ENCODE measurements around the gene MAL. TPM values are rescaled to one million over a fixed set of nuclear protein-coding genes. Genes with fewer than 3 reads are reported as not detected.

MAL gene
- polyA plus RNA-seq, 1 donor from 2014 or later, result not detected

DNA sequence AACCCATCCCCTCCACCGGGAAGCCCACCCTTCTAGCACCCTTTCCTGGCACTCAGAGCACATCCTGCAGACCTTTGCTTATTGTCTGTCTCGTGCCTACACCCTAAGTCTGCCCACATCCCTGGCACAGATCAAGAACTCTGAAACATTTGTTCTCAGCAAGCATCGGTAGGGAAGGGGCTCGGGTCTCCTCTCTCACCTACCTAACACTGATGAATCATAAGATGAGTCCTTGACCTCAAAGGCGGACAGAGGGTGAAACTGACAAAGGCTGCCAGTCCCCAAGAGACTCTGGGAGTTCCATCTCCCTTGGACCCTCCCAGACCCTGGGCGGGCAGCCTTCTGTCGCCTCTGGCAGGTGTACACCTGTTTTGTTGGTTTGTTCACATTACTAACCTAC, 9.3 kb downstream of the MAL start:
- Histone ChIP-seq H3K36me3 (ENCODE audit: insufficient read depth, low read length) (no peaks in the 10 kb centered on the region), H3K27ac (ENCODE audit: low read length) (no peak overlapping the region), H3K4me2 (ENCODE audit: low read length) (no peak overlapping the region), H4K20me1 (ENCODE audit: insufficient read depth) (no peaks in the 10 kb centered on the region), H3K79me2 (replicated peaks; ENCODE audit: insufficient read depth, low read length) (no peaks in the 10 kb centered on the region), H3K4me3 (ENCODE audit: low read length) (no peak overlapping the region), H3F3A (ENCODE audit: insufficient read depth, low read length, poor library complexity, severe bottlenecking) (no peaks in the 10 kb centered on the region), H3K9me2 (ENCODE audit: insufficient read depth, low read length) (no peaks in the 10 kb centered on the region), H2AFZ (ENCODE audit: low read depth, low read length) (no peak overlapping the region), H3K27me3 (ENCODE audit: insufficient read depth, low read depth, low read length) (no peaks in the 10 kb centered on the region), H3K9me3 (ENCODE audit: low read length) (peaks cover 12% of the 10 kb centered on the region), H3K9ac (ENCODE audit: low read length) (no peak overlapping the region)
- TF ChIP-seq EZH2 (IDR thresholded peaks at IDR 0.05; ENCODE audit: borderline replicate concordance, insufficient read depth, low read length, poor library complexity, severe bottlenecking) (no peak), POLR2AphosphoS5 (IDR thresholded peaks at IDR 0.05) (no peak), SMC3 (conservative IDR thresholded peaks at IDR 0.05; ENCODE audit: poor library complexity) (no peak), EP300 (conservative IDR thresholded peaks at IDR 0.05; ENCODE audit: poor library complexity, severe bottlenecking) (no peak), MXI1 (conservative IDR thresholded peaks at IDR 0.05; ENCODE audit: poor library complexity, severe bottlenecking) (no peak), TAF1 (IDR thresholded peaks at IDR 0.05; ENCODE audit: low read depth) (no peak), RAD21 (conservative IDR thresholded peaks at IDR 0.05) (no peak)
- TF ChIP-seq, protein P1, sequence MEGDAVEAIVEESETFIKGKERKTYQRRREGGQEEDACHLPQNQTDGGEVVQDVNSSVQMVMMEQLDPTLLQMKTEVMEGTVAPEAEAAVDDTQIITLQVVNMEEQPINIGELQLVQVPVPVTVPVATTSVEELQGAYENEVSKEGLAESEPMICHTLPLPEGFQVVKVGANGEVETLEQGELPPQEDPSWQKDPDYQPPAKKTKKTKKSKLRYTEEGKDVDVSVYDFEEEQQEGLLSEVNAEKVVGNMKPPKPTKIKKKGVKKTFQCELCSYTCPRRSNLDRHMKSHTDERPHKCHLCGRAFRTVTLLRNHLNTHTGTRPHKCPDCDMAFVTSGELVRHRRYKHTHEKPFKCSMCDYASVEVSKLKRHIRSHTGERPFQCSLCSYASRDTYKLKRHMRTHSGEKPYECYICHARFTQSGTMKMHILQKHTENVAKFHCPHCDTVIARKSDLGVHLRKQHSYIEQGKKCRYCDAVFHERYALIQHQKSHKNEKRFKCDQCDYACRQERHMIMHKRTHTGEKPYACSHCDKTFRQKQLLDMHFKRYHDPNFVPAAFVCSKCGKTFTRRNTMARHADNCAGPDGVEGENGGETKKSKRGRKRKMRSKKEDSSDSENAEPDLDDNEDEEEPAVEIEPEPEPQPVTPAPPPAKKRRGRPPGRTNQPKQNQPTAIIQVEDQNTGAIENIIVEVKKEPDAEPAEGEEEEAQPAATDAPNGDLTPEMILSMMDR (IDR thresholded peaks at IDR 0.05; ENCODE audit: poor library complexity, severe bottlenecking), result no peak
- TF ChIP-seq, protein P2, sequence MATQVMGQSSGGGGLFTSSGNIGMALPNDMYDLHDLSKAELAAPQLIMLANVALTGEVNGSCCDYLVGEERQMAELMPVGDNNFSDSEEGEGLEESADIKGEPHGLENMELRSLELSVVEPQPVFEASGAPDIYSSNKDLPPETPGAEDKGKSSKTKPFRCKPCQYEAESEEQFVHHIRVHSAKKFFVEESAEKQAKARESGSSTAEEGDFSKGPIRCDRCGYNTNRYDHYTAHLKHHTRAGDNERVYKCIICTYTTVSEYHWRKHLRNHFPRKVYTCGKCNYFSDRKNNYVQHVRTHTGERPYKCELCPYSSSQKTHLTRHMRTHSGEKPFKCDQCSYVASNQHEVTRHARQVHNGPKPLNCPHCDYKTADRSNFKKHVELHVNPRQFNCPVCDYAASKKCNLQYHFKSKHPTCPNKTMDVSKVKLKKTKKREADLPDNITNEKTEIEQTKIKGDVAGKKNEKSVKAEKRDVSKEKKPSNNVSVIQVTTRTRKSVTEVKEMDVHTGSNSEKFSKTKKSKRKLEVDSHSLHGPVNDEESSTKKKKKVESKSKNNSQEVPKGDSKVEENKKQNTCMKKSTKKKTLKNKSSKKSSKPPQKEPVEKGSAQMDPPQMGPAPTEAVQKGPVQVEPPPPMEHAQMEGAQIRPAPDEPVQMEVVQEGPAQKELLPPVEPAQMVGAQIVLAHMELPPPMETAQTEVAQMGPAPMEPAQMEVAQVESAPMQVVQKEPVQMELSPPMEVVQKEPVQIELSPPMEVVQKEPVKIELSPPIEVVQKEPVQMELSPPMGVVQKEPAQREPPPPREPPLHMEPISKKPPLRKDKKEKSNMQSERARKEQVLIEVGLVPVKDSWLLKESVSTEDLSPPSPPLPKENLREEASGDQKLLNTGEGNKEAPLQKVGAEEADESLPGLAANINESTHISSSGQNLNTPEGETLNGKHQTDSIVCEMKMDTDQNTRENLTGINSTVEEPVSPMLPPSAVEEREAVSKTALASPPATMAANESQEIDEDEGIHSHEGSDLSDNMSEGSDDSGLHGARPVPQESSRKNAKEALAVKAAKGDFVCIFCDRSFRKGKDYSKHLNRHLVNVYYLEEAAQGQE (IDR thresholded peaks at IDR 0.05; ENCODE audit: borderline replicate concordance), result no peak

DNA sequence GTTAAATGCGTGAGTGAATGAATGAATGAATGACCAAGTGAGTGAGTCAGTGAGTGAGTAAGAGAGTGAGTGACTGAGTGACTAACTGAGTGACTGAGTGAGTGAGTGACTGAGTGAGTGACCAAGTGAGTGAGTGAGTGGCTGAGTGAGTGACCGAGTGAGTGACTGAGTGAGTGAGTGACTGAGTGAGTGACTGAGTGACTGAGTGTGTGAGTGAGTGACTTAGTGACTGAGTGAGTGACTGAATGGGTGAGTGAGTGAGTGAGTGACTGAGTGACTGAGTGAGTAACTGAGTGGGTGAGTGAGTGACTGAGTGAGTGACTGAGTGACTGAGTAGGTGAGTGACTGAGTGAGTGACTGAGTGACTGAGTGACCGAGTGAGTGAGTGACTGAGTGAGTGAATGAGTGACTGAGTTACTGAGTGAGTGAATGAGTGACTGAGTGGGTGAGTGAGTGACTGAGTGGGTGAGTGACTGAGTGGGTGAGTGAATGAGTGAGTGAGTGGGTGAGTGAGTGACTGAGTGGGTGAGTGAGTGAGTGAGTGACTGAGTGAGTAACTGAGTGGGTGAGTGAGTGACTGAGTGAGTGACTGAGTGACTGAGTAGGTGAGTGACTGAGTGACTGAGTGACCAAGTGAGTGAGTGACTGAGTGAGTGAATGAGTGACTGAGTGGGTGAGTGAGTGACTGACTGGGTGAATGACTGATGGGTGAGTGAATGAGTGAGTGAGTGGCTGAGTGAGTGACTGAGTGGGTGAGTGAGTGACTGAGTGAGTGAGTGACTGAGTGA, 11.3 kb downstream of the MAL start:
- Histone ChIP-seq H3K27ac (ENCODE audit: low read length) (no peak overlapping the region), H3K27me3 (ENCODE audit: insufficient read depth, low read depth, low read length) (no peaks in the 10 kb centered on the region), H3K4me3 (ENCODE audit: low read length) (no peak overlapping the region), H3F3A (ENCODE audit: insufficient read depth, low read length, poor library complexity, severe bottlenecking) (no peaks in the 10 kb centered on the region), H3K9ac (ENCODE audit: low read length) (no peak overlapping the region), H3K79me2 (replicated peaks; ENCODE audit: insufficient read depth, low read length) (no peaks in the 10 kb centered on the region), H3K36me3 (ENCODE audit: insufficient read depth, low read length) (no peaks in the 10 kb centered on the region), H4K20me1 (ENCODE audit: insufficient read depth) (no peaks in the 10 kb centered on the region), H3K9me3 (ENCODE audit: low read length) (peaks cover 15% of the 10 kb centered on the region), H2AFZ (ENCODE audit: low read depth, low read length) (no peak overlapping the region), H3K9me2 (ENCODE audit: insufficient read depth, low read length) (no peaks in the 10 kb centered on the region), H3K4me2 (ENCODE audit: low read length) (no peak overlapping the region)
- TF ChIP-seq SMC3 (conservative IDR thresholded peaks at IDR 0.05; ENCODE audit: poor library complexity) (no peak), MXI1 (conservative IDR thresholded peaks at IDR 0.05; ENCODE audit: poor library complexity, severe bottlenecking) (no peak), TAF1 (IDR thresholded peaks at IDR 0.05; ENCODE audit: low read depth) (no peak), RAD21 (conservative IDR thresholded peaks at IDR 0.05) (no peak), POLR2AphosphoS5 (IDR thresholded peaks at IDR 0.05) (no peak), EP300 (conservative IDR thresholded peaks at IDR 0.05; ENCODE audit: poor library complexity, severe bottlenecking) (no peak), EZH2 (IDR thresholded peaks at IDR 0.05; ENCODE audit: borderline replicate concordance, insufficient read depth, low read length, poor library complexity, severe bottlenecking) (no peak)
- TF ChIP-seq, protein P2 (IDR thresholded peaks at IDR 0.05; ENCODE audit: borderline replicate concordance), result no peak
- TF ChIP-seq, protein P1 (IDR thresholded peaks at IDR 0.05; ENCODE audit: poor library complexity, severe bottlenecking), result no peak

All from neural cell (in vitro differentiated cells).